GM19467 (cell line): ENCODE results near the gene MEF2C.

Experiments used
- ATAC-seq: cut with Tn5 transposase; IDR thresholded peaks from one replicate; pipeline ENCODE4 v1.9.1; 2021; ENCODE audit warnings: mild to moderate bottlenecking, moderate library complexity; ENCODE audit not compliant: unreplicated experiment

MEF2C gene

DNA sequence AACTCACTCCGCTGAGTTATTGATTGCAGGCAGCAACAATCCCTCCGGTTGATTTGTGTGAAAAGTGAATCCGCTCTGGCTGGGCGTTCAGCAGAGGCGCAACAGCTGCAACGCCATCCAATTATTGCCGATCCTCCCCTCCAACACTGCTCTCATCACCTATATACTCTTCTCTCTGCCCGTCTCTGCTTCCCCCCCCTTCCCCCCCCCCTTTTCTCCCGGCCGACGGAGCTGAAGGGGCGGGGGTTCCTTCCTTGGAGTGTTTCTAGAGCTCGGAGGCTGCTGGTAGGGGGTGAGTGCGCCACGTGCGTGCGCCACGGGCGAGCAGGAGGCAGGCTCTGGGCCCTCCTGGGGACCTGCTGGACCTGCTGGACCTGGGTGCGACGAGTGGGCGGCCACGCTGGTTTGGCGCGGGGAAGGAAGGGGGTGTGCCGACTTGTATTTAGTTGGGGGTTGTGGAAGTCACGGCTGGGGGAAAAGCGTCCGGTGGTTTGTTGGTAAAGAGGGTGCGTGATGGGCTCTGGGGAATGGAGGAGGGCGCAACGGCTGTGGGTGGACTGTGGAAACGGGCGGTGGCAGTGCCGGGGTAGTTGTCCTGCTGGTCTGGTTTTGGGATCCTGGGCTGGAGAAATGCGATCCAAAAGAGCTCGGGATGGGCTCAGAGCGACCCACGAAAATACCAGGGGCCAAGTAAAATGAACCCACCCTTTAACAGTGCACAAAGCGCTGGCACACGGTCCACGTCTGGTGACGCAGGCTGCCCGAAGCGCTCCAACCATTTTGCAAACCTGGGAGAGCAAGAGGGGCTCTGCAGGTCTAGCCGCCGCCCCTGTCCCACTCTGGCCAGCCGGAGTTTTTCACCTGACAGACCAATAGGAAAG lies 6.4 kb upstream of the MEF2C start:
- ATAC-seq: peak; percentile 29

DNA sequence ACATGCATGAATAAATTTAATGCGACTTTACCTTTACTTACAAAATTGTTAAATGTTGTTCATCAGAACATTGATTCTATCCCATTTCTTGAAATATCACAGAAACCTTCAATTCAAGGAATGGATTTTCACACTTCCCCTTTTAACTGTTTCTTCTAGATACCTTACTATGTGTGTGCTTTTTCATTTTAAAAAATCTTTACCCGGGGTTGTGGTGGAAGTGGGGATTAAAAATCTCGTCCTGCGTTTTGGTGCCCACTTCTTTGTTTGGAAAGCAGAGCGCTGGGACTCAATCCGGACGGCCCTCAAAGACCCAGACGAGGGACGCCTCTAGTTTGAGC lies 5.8 kb upstream of the MEF2C start:
- no peak for ATAC-seq

DNA sequence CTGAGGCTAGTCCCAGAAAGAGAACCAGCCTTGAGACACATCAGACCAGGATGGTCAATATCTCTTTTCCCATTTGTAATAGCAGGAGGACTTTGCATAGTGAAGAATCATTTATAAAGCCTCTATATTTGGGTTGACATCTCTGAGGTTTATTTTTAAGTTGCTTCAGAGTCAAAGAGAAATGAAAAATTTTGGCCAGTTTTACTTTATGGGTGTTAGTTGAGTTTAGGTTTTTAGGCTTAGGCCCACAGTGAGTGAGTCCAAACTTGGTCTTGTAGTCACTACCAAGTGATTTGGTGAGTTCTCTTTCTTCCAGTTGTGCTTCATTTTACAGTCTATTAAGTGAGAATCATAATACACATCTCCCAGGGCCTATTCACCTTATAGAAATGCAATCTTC lies 5.3 kb upstream of the MEF2C start:
- no peak for ATAC-seq

GRCh38 chr5:88887342-88887741 lies 4.4 kb upstream of the MEF2C start:
- ATAC-seq: no peak

DNA sequence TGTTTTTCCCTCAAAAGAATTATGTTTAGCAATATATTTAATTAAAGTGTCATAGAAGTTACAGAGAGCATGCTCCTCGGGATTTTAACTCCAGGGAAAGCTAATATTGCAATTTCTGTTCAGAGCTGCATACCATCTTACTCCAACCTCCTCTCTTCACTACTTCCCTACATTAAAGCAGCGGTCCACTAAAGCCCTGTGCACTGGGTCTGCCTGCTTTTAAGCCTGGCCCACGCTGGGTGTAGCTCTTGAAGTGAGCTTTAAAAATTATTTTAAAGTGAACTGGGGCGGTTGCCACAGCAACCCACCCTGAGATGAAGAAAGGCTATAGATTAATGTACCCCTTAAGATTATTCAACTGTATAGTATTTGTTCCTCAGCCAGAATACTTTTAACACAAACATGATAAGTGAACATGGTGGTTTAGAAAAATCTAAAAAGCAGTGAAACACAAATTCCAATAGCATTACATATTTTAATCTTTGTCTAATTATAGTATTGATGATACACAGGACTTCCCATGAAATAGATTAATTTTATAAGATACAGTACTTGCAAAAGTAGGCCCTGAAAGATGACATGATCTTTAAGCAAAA lies 3.9 kb upstream of the MEF2C start:
- ATAC-seq: no peak

DNA sequence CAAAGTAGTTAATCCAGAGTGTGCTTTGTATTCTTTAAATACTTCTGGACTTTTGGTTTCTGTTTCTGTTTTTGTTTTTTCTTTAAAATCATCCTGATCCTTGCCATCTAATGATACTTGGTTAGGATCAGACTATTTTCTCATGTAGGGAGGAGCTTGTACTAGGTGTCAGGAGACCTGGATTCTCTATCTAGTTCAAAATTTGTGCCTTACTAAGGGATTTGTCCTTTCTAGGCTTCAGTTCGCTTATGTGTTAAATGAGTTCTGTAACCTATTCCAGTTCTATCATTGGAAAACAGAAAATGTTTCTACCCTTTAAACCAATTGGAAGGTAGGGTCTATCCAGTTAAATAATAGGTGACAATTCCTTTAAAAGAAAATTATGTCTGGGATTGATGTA lies 3.3 kb upstream of the MEF2C start:
- ATAC-seq: no peak

DNA sequence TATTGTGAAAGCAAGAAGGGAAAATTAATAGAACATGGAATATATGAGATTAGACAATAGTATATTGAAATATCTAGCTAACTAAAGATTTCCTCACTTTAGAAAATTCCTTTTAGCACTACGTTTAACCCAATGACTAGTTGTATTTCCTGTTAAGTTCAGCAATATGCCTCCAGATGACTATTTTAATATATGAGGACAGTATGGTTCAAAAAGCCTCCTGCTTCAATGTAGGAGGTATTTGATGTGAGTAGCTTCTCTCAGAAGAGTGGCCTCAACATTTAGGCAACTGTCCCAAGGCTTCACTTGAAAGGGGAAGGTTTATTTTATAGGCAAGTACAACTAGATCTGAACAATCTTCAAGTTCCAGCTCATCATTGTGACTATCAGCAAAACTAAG lies 2.0 kb upstream of the MEF2C start:
- ATAC-seq: no peak

- ATAC-seq: no peak
Observed at GRCh38 chr5:88884608-88884877, 1.6 kb upstream of the MEF2C start.

DNA sequence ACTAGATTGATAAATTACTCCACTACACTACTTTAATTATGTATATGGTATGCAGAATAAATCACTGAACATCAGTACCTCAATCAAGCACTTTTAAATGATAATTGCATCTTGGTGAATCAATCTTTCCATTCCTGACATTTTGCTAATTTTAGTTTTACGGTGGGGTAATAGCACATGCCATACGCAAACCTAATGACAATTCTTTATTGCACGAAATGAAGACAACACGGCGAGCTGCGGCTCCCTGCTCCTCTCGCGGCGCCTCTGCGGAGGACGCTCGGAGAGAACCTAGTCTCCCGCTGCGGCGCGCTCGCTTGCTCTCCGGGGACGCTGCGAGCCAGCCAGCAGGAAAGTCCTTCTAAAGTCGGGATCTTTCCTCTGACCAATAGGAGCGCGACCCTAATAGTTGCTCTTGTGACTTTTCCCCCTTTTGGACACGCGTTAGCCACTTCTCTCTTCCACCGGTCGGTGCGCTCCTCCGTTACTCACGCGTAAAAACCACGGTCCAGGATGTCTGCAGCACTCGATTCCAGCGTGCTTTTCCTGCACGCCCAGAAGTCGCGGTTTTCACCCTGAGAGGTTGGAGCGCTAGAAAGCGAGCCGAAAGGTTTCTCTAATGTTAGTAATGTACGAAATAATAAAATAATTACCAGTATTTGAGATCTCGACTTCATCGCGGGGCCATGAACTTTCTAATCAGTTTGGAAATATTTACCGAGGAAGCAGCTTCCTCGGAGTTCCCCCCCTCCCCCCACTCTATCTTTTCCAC lies 1.0 kb upstream of the MEF2C start:
- no peak for ATAC-seq

DNA sequence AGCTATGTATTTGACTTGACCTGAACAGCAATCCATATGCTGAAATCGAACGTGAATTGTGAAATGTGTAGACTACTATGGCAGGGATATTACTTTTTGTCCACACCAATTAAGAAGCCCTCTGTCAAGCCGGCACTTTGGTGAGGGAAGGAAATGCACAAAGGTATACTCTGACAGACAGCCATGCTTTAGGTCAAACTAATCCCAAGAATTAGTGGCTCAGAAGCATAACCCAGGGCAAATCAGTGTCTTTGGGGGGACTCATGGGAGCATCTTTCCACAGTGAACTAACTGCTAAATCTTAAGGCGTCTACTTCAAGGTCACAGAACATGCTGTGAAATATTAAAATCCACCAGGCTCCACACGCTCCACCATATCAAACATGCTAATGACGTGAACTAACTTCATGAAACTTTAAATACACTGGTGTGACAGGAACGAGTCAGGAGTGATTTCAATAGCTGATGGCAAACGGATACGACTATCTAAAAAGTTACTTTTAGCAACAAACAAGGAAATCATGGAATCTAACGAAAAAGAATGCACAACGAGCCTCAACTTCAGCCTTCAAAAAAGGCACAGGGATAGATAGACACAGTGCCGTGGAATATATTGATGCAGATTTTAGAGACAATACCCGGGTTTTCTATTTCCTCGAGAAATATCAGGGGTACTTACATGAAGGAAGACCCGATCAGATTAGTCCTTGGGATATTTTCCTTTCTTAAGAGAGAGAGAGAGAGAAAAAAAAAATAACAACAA lies 527 bp downstream of the MEF2C start:
- ATAC-seq: no peak

GRCh38 chr5:88881571-88881971 lies 1.4 kb downstream of the MEF2C start:
- no peak for ATAC-seq

DNA sequence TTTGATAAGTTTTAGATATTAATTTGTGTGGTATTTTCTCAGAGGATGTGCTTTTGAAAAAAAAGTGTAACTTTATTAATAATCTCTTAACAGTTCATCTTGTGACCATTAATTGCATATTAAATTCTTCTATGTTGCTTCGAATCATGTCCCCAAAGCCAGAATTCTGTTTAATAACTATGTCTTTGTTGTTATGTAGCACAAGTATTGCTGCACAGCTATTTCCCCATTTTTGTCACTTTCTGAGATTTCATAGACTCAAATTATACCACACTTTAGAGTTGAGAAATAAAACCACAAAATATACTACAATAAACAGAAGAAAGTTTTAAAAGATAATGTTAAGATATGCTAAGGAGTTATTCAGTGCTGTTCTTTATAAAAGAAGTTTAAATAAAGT lies 2.8 kb downstream of the MEF2C start:
- no peak for ATAC-seq

- no peak for ATAC-seq
Observed at GRCh38 chr5:88879724-88880123, 3.3 kb downstream of the MEF2C start.

GRCh38 chr5:88878976-88879375 lies 4.0 kb downstream of the MEF2C start:
- ATAC-seq: no peak

DNA sequence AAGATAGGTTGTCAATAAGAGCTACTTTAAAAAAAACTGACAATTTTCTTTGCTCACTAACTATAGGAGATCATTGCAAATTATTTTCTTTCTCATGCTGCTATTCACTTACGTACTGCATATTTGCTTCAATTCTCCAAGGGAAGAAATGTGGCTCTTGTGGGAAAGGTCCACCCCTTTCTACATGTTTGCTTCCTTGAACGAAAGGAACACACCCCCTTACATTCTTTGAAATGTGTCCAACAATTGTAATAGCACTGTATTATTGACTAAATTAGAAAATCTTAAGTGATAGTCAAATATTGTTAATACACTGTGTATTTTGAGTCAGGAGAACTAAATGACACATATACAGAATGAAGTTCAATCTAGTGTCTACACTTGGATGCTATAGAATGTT lies 5.2 kb downstream of the MEF2C start:
- ATAC-seq: no peak

DNA sequence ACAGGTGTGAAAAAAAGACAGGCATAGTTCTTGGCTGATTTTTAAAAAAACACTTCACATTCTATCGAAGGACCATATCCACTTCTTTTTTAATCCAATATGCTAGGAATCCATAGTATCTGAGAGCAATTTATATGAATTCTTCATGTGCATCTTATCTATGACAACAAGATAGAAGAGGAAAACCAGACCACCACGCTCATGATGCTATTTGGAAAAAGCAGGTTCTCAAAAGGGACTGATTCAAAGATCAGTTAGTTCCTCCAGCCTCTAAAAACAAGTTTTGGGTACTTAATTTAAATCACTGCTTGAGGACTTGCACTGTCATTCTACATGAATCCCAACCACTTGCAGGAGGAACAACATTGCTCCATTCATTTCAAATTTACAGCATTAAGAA lies 6.3 kb downstream of the MEF2C start:
- no peak for ATAC-seq

GRCh38 chr5:88875341-88876234 lies 7.4 kb downstream of the MEF2C start:
- no peak for ATAC-seq

GRCh38 chr5:88873447-88873846 lies 9.5 kb downstream of the MEF2C start:
- no peak for ATAC-seq

DNA sequence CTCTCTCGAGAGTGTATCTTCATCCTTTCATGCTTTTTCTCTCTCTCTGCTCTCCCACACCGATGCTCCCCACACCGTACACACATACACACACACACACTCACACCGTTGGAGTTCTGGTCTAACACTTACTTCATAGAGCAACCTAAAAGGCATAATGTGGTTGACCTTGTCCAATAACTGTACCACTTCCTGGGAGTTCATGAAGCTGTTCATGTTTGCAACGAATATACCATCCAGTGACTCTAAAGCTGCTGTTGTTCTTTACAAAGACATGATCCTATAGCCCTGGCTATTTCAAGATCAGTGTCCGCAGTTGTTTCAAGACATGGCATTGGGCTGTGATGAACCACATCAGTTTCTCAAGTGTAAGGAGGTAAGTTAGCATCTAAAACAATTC lies 10.0 kb downstream of the MEF2C start:
- no peak for ATAC-seq

DNA sequence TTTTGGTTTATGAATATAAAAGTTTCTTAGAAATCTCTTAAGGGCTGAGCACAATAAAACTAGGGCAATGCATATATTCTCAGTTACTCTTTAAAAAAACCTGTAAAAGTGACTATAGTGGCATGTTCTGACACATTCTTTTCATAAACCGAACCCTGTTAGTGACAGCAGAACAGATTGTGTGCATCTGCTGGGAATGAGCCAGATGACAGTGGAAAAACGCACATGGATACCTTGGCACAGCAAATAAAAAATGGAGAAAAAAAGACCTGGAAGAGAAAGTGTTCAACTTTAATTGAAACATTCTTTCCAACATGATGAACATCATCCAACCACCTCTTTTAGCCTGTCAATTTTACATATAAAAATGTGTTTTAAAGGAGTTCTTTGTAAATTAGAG lies 12.7 kb downstream of the MEF2C start:
- no peak for ATAC-seq
